ENCODE results near the gene PPP2R3A.
"Not testable (repeated sequence)": the region's sequence is repeated elsewhere in the genome, so short reads cannot be mapped to it uniquely, and the experiment has no call there.

Gene PPP2R3A

GRCh38 chr3:136075811-136076210, 110.3 kb downstream of the PPP2R3A start:
- Histone ChIP-seq H2AFZ (ENCODE audit: low read length) (no peak overlapping the region), H3K79me2 (ENCODE audit: insufficient read depth, low read length) (no peaks in the 10 kb centered on the region), H3K9ac (ENCODE audit: low read length) (no peak overlapping the region), H3F3A (ENCODE audit: insufficient read depth, low read length) (no peaks in the 10 kb centered on the region), H3K4me2 (ENCODE audit: low read length) (no peak overlapping the region), H3K27me3 (ENCODE audit: insufficient read depth, low read length) (no peaks in the 10 kb centered on the region), H4K20me1 (ENCODE audit: insufficient read depth, low read length) (no peaks in the 10 kb centered on the region), H3K36me3 (ENCODE audit: insufficient read depth, low read length) (no peaks in the 10 kb centered on the region), H3K9me3 (ENCODE audit: low read length) (no peaks in the 10 kb centered on the region), H3K27ac (ENCODE audit: low read depth, low read length, poor library complexity, severe bottlenecking) (no peak overlapping the region), H3K4me3 (ENCODE audit: low read depth, low read length, poor library complexity, severe bottlenecking) (no peak overlapping the region), H3K4me1 (ENCODE audit: insufficient read depth, low read length, severe bottlenecking) (no peaks in the 10 kb centered on the region), H3K9me2 (ENCODE audit: low read depth, low read length) (no peaks in the 10 kb centered on the region)
- TF ChIP-seq, protein P1, sequence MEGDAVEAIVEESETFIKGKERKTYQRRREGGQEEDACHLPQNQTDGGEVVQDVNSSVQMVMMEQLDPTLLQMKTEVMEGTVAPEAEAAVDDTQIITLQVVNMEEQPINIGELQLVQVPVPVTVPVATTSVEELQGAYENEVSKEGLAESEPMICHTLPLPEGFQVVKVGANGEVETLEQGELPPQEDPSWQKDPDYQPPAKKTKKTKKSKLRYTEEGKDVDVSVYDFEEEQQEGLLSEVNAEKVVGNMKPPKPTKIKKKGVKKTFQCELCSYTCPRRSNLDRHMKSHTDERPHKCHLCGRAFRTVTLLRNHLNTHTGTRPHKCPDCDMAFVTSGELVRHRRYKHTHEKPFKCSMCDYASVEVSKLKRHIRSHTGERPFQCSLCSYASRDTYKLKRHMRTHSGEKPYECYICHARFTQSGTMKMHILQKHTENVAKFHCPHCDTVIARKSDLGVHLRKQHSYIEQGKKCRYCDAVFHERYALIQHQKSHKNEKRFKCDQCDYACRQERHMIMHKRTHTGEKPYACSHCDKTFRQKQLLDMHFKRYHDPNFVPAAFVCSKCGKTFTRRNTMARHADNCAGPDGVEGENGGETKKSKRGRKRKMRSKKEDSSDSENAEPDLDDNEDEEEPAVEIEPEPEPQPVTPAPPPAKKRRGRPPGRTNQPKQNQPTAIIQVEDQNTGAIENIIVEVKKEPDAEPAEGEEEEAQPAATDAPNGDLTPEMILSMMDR (IDR thresholded peaks at IDR 0.05; ENCODE audit: low read length) = no peak
- TF ChIP-seq EZH2 (IDR thresholded peaks at IDR 0.05; ENCODE audit: borderline replicate concordance, low read length) = no peak

DNA sequence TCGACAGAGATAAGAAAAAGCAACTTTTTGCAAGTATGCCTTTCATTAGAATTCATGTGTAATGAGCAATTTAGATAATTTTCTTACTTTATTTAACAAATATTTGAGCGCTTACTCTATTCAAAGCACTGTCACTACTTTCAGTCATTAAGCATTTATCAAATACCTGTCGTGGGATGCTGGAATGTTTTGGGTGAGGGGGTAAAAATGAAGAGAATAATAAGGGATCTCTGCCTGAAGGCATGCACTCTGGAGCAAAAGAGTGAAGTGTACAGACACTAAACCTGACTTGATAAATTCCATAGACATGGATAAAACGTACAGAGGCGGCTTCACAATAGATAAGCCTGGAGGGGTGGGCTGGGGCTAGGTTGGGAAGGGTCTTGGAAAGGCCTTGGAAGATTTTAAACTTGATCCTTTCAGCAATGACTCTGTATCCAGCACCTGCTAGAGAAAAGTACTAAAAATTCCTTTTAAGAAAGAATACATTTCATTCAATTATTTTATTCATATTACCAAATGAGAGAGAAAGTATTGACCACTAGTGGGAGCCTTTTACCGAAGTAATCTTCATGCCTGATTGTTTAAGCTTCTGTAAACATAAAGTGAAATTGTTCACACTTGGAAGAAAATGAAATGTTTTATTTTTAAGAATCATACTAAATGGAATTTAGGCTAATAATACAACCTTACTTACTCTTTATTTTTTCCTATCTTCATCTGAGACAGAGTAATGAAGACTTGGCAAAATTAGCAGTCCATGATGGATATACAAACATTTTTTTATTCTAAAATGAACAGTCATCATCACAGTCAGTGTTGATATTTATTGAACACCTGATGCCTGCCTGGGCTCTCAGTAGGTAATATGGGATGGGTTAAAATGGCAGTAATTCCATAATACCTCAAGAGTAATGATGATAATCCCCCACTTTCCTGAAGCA, 113.2 kb downstream of the PPP2R3A start:
- Histone ChIP-seq H3K79me2 (ENCODE audit: insufficient read depth, low read length) (no peaks in the 10 kb centered on the region), H3K9ac (ENCODE audit: low read length) (no peak overlapping the region), H3K27ac (ENCODE audit: low read depth, low read length, poor library complexity, severe bottlenecking) (no peak overlapping the region), H3K9me2 (ENCODE audit: low read depth, low read length) (no peaks in the 10 kb centered on the region), H3K4me2 (ENCODE audit: low read length) (no peak overlapping the region), H3K9me3 (ENCODE audit: low read length) (no peaks in the 10 kb centered on the region), H3K36me3 (ENCODE audit: insufficient read depth, low read length) (no peaks in the 10 kb centered on the region), H2AFZ (ENCODE audit: low read length) (peak overlapping the region; percentile 62; the same call in 1 of the 2 replicates), H3K27me3 (ENCODE audit: insufficient read depth, low read length) (no peaks in the 10 kb centered on the region), H3K4me1 (ENCODE audit: insufficient read depth, low read length, severe bottlenecking) (no peaks in the 10 kb centered on the region), H3F3A (ENCODE audit: insufficient read depth, low read length) (no peaks in the 10 kb centered on the region), H3K4me3 (ENCODE audit: low read depth, low read length, poor library complexity, severe bottlenecking) (no peak overlapping the region), H4K20me1 (ENCODE audit: insufficient read depth, low read length) (no peaks in the 10 kb centered on the region)
- TF ChIP-seq, protein P1 (IDR thresholded peaks at IDR 0.05; ENCODE audit: low read length) = peak; percentile 81
- TF ChIP-seq EZH2 (IDR thresholded peaks at IDR 0.05; ENCODE audit: borderline replicate concordance, low read length) = no peak

GRCh38 chr3:136083641-136084382, 118.3 kb downstream of the PPP2R3A start:
- H3K9me3 ChIP-seq (ENCODE audit: low read length); H3K79me2 ChIP-seq (ENCODE audit: insufficient read depth, low read length); H3K9me2 ChIP-seq (ENCODE audit: low read depth, low read length); H3K36me3 ChIP-seq (ENCODE audit: insufficient read depth, low read length); H3K9ac ChIP-seq (ENCODE audit: low read length); H3K4me1 ChIP-seq (ENCODE audit: insufficient read depth, low read length, severe bottlenecking); H3K27me3 ChIP-seq (ENCODE audit: insufficient read depth, low read length); H2AFZ ChIP-seq (ENCODE audit: low read length); H3K4me3 ChIP-seq (ENCODE audit: low read depth, low read length, poor library complexity, severe bottlenecking); H3F3A ChIP-seq (ENCODE audit: insufficient read depth, low read length); H3K4me2 ChIP-seq (ENCODE audit: low read length); H3K27ac ChIP-seq (ENCODE audit: low read depth, low read length, poor library complexity, severe bottlenecking); H4K20me1 ChIP-seq (ENCODE audit: insufficient read depth, low read length): not testable (repeated sequence)

- not testable (repeated sequence) for H3F3A ChIP-seq (ENCODE audit: insufficient read depth, low read length); H3K4me2 ChIP-seq (ENCODE audit: low read length); H3K36me3 ChIP-seq (ENCODE audit: insufficient read depth, low read length)
These were observed 119.5 kb downstream of the PPP2R3A start for GRCh38 chr3:136085067-136085466.

More at GRCh38 chr3:136085067-136085466, 119.5 kb downstream of the PPP2R3A start:
- H3K27me3 ChIP-seq (ENCODE audit: insufficient read depth, low read length); H3K9me2 ChIP-seq (ENCODE audit: low read depth, low read length); H4K20me1 ChIP-seq (ENCODE audit: insufficient read depth, low read length); H3K27ac ChIP-seq (ENCODE audit: low read depth, low read length, poor library complexity, severe bottlenecking); H2AFZ ChIP-seq (ENCODE audit: low read length); H3K4me3 ChIP-seq (ENCODE audit: low read depth, low read length, poor library complexity, severe bottlenecking); H3K4me1 ChIP-seq (ENCODE audit: insufficient read depth, low read length, severe bottlenecking); H3K9me3 ChIP-seq (ENCODE audit: low read length); H3K79me2 ChIP-seq (ENCODE audit: insufficient read depth, low read length); H3K9ac ChIP-seq (ENCODE audit: low read length): not testable (repeated sequence)
